AG09319 (cell line): ENCODE measurements around the gene RELL1.

Experiments
- DNase-seq: peaks from one replicate; pipeline ENCODE4 v3.0.0-alpha.2; 2010; ENCODE audit warnings: low read depth; ENCODE audit errors: extremely low read depth
- TF ChIP-seq, protein P1 (sequence below): IDR thresholded peaks from 2 replicates; pipeline ENCODE4 v1.5.1; 2011; ENCODE audit warnings: low read depth, mild to moderate bottlenecking, inconsistent platforms, low read length, moderate library complexity

RELL1 gene

DNA sequence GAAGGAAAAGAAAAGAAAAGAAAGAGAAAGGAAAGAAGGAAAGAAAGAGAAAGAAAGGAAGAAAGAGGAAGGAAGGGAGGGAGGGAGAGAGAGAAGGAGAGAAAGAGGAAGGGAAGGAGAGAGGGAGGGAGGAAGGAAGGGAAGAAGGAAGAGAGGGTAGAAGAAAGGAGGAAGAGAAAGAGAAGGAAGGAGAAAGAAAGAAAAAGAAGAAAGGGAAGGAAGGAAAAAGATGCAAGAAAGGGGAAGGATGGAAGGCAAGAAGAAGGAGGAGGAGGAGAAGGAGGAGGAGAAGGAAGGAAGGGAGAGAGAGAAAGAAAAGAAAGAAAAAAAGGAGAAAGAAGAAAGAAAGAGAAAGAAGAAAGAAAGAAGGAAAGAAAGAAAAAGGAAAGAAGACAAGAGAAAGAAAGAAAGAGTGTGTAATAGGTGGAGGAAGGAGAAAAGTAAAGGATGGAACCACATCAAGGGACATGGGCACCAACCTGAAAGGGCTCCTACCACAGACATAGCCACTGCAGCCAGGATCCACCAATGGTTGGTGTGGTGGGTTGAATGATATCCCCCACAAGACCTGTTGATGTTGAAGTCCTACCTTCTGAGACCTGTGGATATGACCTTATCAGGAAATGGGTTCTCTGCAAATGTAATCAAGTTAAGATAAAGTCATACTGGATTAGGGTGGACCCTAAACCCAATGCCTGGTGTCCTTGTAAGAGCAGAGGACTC is 80.2 kb downstream of the RELL1 start:
- DNase-seq: no peak
- TF ChIP-seq, protein P1, sequence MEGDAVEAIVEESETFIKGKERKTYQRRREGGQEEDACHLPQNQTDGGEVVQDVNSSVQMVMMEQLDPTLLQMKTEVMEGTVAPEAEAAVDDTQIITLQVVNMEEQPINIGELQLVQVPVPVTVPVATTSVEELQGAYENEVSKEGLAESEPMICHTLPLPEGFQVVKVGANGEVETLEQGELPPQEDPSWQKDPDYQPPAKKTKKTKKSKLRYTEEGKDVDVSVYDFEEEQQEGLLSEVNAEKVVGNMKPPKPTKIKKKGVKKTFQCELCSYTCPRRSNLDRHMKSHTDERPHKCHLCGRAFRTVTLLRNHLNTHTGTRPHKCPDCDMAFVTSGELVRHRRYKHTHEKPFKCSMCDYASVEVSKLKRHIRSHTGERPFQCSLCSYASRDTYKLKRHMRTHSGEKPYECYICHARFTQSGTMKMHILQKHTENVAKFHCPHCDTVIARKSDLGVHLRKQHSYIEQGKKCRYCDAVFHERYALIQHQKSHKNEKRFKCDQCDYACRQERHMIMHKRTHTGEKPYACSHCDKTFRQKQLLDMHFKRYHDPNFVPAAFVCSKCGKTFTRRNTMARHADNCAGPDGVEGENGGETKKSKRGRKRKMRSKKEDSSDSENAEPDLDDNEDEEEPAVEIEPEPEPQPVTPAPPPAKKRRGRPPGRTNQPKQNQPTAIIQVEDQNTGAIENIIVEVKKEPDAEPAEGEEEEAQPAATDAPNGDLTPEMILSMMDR: no peak

DNA sequence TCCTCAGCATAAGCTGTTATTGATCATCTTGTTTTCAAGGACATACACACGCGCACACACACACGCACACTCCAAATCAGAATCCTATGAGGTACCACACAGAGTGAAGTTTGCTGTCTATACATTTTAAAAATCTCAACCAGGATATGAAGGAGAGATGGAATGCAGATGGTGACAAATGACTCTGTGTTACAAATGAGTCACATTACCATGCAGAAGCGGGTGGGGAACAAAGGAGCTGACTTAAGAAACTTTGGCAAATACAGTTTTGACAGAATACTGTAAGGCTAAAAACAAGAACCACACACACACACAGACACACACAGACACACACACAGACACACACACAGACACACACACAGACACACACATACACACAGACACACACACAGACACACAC is 81.7 kb downstream of the RELL1 start:
- TF ChIP-seq, protein P1: no peak
- DNase-seq: no peak

DNA sequence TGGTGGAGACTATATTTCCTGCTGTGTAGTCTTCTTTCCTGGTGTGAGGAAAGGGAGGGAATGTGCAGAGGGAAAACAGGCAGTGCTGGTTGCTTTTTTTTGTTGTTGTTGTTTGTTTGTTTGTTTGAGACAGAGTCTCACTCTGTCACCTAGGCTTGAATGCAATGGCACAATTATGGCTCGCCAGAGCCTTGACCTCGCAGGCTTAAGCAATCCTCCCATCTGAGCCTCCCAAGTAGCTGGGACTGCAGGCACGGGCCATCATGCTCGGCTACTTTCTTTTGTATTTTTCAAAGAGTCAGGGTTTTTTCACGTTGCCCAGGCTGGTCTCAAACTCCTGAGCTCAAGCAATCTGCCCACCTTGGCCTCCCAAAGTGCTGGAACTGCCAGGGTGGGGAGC is 82.5 kb downstream of the RELL1 start:
- DNase-seq: no peak
- TF ChIP-seq, protein P1: no peak

DNA sequence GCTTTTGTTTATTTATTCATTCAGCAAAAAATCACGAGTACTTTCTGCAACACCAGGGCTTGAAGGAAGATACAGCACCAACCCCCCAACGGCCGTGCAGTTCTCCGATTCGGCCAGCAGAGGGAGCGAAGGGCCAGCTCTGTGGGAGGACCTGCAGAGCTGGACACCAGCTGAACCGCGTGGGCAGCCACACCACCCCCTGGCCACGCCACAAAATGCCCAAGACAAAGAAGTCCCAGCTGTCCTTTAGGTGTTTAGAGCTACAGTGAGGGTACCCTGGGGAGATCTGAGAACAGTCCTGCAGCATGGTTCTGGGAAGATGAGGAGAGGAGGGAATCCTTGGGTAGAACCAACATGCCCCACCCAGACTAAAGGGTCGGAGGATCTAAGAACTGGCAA is 83.1 kb downstream of the RELL1 start:
- DNase-seq: peak; percentile 18
- TF ChIP-seq, protein P1: peak; percentile 99

DNA sequence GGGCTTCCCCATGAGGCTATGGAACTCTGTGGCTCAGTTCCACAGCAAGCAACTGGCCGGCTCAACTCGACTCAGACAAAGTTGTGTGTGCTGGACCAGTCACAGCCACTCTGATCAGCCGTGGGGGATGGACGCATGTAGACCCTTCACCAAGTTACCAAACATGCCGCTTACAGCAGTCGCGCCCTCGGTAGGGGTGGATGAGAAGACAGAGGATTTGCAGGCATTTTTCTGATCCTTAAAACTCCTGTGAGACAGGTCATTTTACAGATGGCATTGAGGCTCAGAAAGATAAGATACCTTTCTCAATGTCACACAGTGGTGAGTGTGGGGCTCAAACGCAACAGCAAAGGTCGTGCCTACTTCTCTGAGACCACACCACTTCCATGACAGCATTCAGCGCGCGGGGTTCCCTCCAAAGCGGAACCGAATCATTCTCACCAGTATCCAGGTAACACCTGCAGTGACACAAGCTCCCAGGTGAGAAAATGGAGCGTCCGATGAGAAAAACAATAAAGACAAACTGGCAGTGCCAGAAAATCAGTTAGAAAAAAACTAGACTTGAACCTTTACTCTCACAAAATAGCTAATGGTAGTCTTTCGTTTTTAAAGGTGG is 83.6 kb downstream of the RELL1 start:
- no peak for DNase-seq
- TF ChIP-seq, protein P1: no peak

DNA sequence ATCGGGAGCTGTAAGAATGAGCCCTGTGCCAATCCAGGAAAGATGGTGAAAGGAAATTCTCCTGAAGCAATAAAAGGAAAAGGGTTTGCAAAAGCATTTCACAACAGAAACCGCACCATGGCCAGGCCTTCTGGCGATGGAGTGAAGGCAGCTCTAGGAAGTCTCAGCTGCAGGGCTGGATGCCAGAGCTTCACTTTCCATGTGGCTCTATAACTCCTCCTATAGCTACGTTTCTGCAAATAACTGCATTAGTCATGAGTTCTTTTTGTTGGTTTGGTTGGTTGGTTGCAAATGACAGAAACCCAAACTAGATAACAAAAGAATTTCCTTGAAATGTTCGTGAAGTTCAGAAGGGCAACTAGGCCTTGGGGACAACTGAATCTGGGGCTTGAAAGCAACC is 84.6 kb downstream of the RELL1 start:
- TF ChIP-seq, protein P1: no peak
- no peak for DNase-seq

DNA sequence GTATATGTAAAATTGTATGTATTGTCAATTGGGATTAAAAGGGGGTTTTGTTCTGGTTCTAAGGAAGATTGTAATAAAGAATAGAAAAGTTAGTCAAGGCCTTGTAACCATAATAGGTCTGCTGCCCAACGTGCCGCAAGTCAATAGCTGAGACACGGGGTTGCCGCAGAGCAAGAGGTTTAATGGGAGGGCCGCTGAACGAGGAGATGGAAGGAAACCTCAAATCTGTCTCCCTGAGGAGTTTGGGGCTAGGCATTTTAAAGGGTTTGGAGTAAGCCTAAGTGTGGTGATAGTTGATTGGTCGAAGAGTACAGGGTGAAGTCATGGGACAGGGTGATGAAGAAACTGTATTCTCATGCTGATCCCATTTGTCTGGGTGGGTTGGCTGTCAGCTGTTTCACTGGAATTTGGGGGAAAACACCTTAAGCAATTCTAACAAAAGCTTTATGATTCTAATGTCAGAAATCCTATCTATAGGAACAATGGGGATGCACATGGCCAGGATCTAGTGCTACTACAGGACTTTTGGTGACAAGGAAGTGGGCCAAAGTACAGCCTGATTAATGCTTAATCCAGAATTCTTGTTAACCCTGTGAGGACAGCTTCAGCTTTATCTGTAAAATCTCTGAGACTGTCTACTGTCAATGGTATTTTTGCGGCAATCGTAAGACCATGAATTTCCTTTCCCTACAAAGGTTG is 86.9 kb downstream of the RELL1 start:
- no peak for DNase-seq
- TF ChIP-seq, protein P1: no peak
